Endothelial cell of umbilical vein (primary cell): ENCODE data around the gene PTPRH. TPM values are rescaled to one million over a fixed set of nuclear protein-coding genes. Genes with fewer than 3 reads are reported as not detected.

Source experiments
- BruUV-seq: library from RNA; stranded (reverse); fragments of 400-500 nt; replicated peaks from 2 replicates; lab custom pipeline; 2021; lab: Mats Ljungman, UMichigan
- CTCF ChIA-PET: fragments of 300-600, 350-600 bp; sonication (Branson Sonifier 250); formaldehyde crosslinking; loops from one replicate; lab custom pipeline; 2021; ENCODE audit warnings: antibody characterized with exemption, inconsistent platforms; lab: Charles Lee
- POLR2A ChIA-PET: fragments of 300-600, 350-600 bp; sonication (Branson Sonifier 250); formaldehyde crosslinking; loops from one replicate; lab custom pipeline; 2021; ENCODE audit warnings: antibody characterized with exemption, inconsistent platforms; lab: Charles Lee
- DNase-seq: peaks from one replicate; pipeline ENCODE4 v3.0.0-alpha.2; 2011; ENCODE audit warnings: low read depth, low spot score
- FAIRE-seq: peaks from 2 replicates; lab custom pipeline; 2011; peaks lifted over from hg19 to GRCh38; lab: Jason Lieb, UNC
- H2AFZ ChIP-seq: 2 replicates; pipeline ENCODE4 v1.6.0; 2012; ENCODE audit warnings: low read depth, low read length, control low read depth, inconsistent platforms
- H3K27ac ChIP-seq: 2 replicates; pipeline ENCODE4 v1.5.1; 2011; ENCODE audit warnings: low read depth, mild to moderate bottlenecking, control low read depth, low read length, moderate library complexity; ENCODE audit not compliant: insufficient read depth
- H3K27me3 ChIP-seq, 2 experiments: 2 replicates each; pipeline versions ENCODE4 v1.6.0 to v1.6.1; 2011; ENCODE audit warnings: low read length in 2 of 2, mixed read lengths in 1 of 2; ENCODE audit not compliant: control insufficient read depth in 2 of 2, insufficient read depth in 2 of 2
- H3K36me3 ChIP-seq, 2 experiments: 2 replicates in 1 of 2; 3 replicates in 1 of 2; pipeline ENCODE4 v1.5.1; 2011; ENCODE audit warnings: low read length in 2 of 2, mild to moderate bottlenecking in 1 of 2, moderate library complexity in 1 of 2; ENCODE audit not compliant: control insufficient read depth in 2 of 2, insufficient read depth in 2 of 2; ENCODE audit errors: extremely low read depth in 1 of 2
- H3K4me1 ChIP-seq: 3 replicates; pipeline ENCODE4 v1.5.1; 2011; ENCODE audit warnings: mild to moderate bottlenecking, low read length; ENCODE audit not compliant: control insufficient read depth, insufficient read depth; ENCODE audit errors: extremely low read depth
- H3K4me2 ChIP-seq: 2 replicates; pipeline ENCODE4 v1.6.1; 2011; ENCODE audit warnings: low read length, control low read depth, mixed read lengths; ENCODE audit not compliant: insufficient read depth
- H3K4me3 ChIP-seq, 3 experiments: fragments of 200-600 bp in 1 of 3; sonication (generic), shearing (Covaris generic) in 1 of 3; replicated peaks in 1 of 3; 2 replicates each; pipeline ENCODE4 v1.5.1; 2011 to 2016; ENCODE audit warnings: control low read depth in 3 of 3, low read length in 3 of 3, mild to moderate bottlenecking in 2 of 3, inconsistent platforms in 1 of 3, low read depth in 1 of 3, moderate library complexity in 1 of 3; ENCODE audit not compliant: insufficient read depth in 1 of 3
- H3K79me2 ChIP-seq: 2 replicates; pipeline ENCODE4 v1.6.0; 2012; ENCODE audit warnings: low read length, inconsistent platforms; ENCODE audit not compliant: control insufficient read depth, insufficient read depth
- H3K9ac ChIP-seq: replicated peaks from 2 replicates; pipeline ENCODE3; 2011; ENCODE audit warnings: low read length, control low read depth; ENCODE audit not compliant: insufficient read depth; ENCODE audit errors: extremely low read depth
- H3K9me1 ChIP-seq: replicated peaks from 3 replicates; pipeline ENCODE4 v1.6.0; 2011; ENCODE audit warnings: mild to moderate bottlenecking, low read length; ENCODE audit not compliant: control insufficient read depth, insufficient read depth; ENCODE audit errors: extremely low read depth
- H3K9me3 ChIP-seq: replicated peaks from 2 replicates; pipeline ENCODE4 v1.5.1; 2012; ENCODE audit warnings: low read length, inconsistent platforms; ENCODE audit not compliant: control insufficient read depth, insufficient read depth
- H4K20me1 ChIP-seq: replicated peaks from 2 replicates; pipeline ENCODE3; 2011; ENCODE audit warnings: mild to moderate bottlenecking, low read length; ENCODE audit not compliant: control insufficient read depth, insufficient read depth; ENCODE audit errors: extremely low read depth
- CTCF ChIP-seq, 2 donors: IDR thresholded peaks; 1 replicate in 1 of 2; 2 replicates in 1 of 2; pipeline ENCODE4 v1.5.1; 2011; ENCODE audit warnings: low read length in 2 of 2, mild to moderate bottlenecking in 2 of 2, moderate library complexity in 2 of 2, control low read depth in 1 of 2, inconsistent platforms in 1 of 2, low read depth in 1 of 2; ENCODE audit not compliant: insufficient read depth in 1 of 2; ENCODE audit errors: extremely low read depth in 1 of 2
- EZH2 ChIP-seq: IDR thresholded peaks from 2 replicates; pipeline ENCODE4 v1.6.1; 2012; ENCODE audit warnings: borderline replicate concordance, low read depth, mild to moderate bottlenecking, moderate library complexity, low read length, inconsistent platforms; ENCODE audit not compliant: severe bottlenecking
- FOS ChIP-seq: IDR thresholded peaks from 2 replicates; pipeline ENCODE4 v1.6.1; 2011; ENCODE audit warnings: mild to moderate bottlenecking, low read length, moderate library complexity, borderline replicate concordance; ENCODE audit not compliant: insufficient read depth
- GATA2 ChIP-seq: IDR thresholded peaks from 2 replicates; pipeline ENCODE4 v1.7.0; 2011; ENCODE audit warnings: low read depth, mild to moderate bottlenecking, moderate library complexity, mixed read lengths, low read length; ENCODE audit not compliant: insufficient read length, insufficient read depth
- JUN ChIP-seq: IDR thresholded peaks from 2 replicates; pipeline ENCODE4 v1.6.1; 2011; ENCODE audit warnings: borderline replicate concordance, low read depth; ENCODE audit not compliant: insufficient read length, insufficient read depth
- MAX ChIP-seq: IDR thresholded peaks from 2 replicates; pipeline ENCODE4 v1.6.1; 2011; ENCODE audit not compliant: insufficient read depth, insufficient read length
- MYC ChIP-seq: IDR thresholded peaks from one replicate; pipeline ENCODE4 v1.6.1; 2011; ENCODE audit warnings: mild to moderate bottlenecking, low read depth, low read length
- POLR2AphosphoS5 ChIP-seq: IDR thresholded peaks from 2 replicates; pipeline ENCODE4 v1.6.1; 2012; ENCODE audit warnings: low read depth, mild to moderate bottlenecking, control low read depth, low read length, moderate library complexity; ENCODE audit not compliant: insufficient read depth
- dilution Hi-C: fragments of 300-500 bp; cut with MboI; formaldehyde crosslinking; loops from one replicate; pipeline ENCODE4 v1.15.0; 2019; ENCODE audit warnings: low sequenced_read_pairs; ENCODE audit not compliant: extremely low pct_ligation_motif_present
- intact Hi-C: fragments of 100-400 bp; cut with micrococcal nuclease; formaldehyde crosslinking; loops from one replicate; pipeline ENCODE4 v1.10.0; 2022
- polyA plus RNA-seq, 4 experiments: library from polyadenylated mRNA; depleted of rRNA in 3 of 4; stranded (reverse) in 3 of 4; unstranded in 1 of 4; fragments of >200 nt; gene quantifications; 2 replicates each; pipeline versions ENCODE4 v1.2.1 to v1.2.3, GENCODE V29; 2011 to 2012; ENCODE audit warnings: missing spikeins in 1 of 4
- total RNA-seq: library from RNA; stranded (reverse); gene quantifications from 2 replicates; pipeline ENCODE4 v1.2.3, GENCODE V29; 2021

PTPRH gene
- total and polyA plus RNA-seq, 2 donors (not counting 3 experiments of a cell fraction or from before 2014, with no cell fraction given): 0.14 to 1.00 TPM

- no peaks in the 10 kb centered on the region for H3K9me3 ChIP-seq
- H4K20me1 ChIP-seq: no peaks in the 10 kb centered on the region
- H3K27ac ChIP-seq: no peak overlapping the region
- ChIA-PET CTCF (interaction anchor here (1.3 to 4.6 kb wide), 7 partner anchors 7 to 70 kb away, joined by 3 to 64 read pairs (median 17); partner anchors contain the start of gene DNAAF3), POLR2A (interaction anchor here (0.6 kb wide), 1 partner anchor 18 kb away, joined by 3 read pairs; no protein-coding TSS in a partner anchor)
- no peak for FAIRE-seq
- H3K36me3 ChIP-seq: no peaks in the 10 kb centered on the region
- no peaks in the 10 kb centered on the region for H3K9me1 ChIP-seq
- DNase-seq: no peak
- no TSS peak for BruUV-seq
- H3K27me3 ChIP-seq: peaks cover 14 to 16% of the 10 kb centered on the region in 2 experiments
- TF ChIP-seq FOS: no peak
- TF ChIP-seq POLR2AphosphoS5: no peak
- no peak for TF ChIP-seq MAX
- TF ChIP-seq EZH2: no peak
- no peak for TF ChIP-seq CTCF (IDR thresholded peaks at IDR 0.05; ENCODE audit: extremely low read depth in 1 of 2, insufficient read depth in 1 of 2, low read depth in 1 of 2, low read length in 2 of 2)
- TF ChIP-seq GATA2: no peak
- no peak for TF ChIP-seq JUN
- no peak for TF ChIP-seq MYC
- H3K79me2 ChIP-seq: no peaks in the 10 kb centered on the region
- no peak overlapping the region for H3K4me3 ChIP-seq
- H3K4me2 ChIP-seq: no peak overlapping the region
- dilution Hi-C loops: no loop called here
- no peak overlapping the region for H2AFZ ChIP-seq
- no peak overlapping the region for H3K9ac ChIP-seq
- intact Hi-C loops: no loop called here
- no peaks in the 10 kb centered on the region for H3K4me1 ChIP-seq
Measured at GRCh38 chr19:55158848-55159749, 50.2 kb downstream of the PTPRH start.
